Mesenteric fat pad (tissue), 1 donor: ENCODE measurements around the gene FZD8. TPM values are rescaled to one million over a fixed set of nuclear protein-coding genes. Genes with fewer than 3 reads are reported as not detected.
"Not testable (repeated sequence)": the region's sequence is repeated elsewhere in the genome, so short reads cannot be mapped to it uniquely, and the experiment has no call there.

Source experiments
- DNase-seq: peaks from one replicate; pipeline ENCODE4 v3.0.0-alpha.2; 2020; ENCODE audit warnings: low spot score
- long read RNA-seq: library from polyadenylated mRNA; unstranded; transcript quantifications from one replicate; pipeline ENCODE4 v2.0.0, GENCODE V29; 2020
- total RNA-seq: library from RNA; stranded (reverse); fragmentation: NEBNext Ultra II Directional; extraction: Animal tissue kit (Norgen Biotek cat#: 25700); gene quantifications from one replicate; pipeline ENCODE4 v1.2.1, GENCODE V29; 2021
- donor health status: DM: yes; HTN: yes; CAD: no.

The FZD8 gene, protein sequence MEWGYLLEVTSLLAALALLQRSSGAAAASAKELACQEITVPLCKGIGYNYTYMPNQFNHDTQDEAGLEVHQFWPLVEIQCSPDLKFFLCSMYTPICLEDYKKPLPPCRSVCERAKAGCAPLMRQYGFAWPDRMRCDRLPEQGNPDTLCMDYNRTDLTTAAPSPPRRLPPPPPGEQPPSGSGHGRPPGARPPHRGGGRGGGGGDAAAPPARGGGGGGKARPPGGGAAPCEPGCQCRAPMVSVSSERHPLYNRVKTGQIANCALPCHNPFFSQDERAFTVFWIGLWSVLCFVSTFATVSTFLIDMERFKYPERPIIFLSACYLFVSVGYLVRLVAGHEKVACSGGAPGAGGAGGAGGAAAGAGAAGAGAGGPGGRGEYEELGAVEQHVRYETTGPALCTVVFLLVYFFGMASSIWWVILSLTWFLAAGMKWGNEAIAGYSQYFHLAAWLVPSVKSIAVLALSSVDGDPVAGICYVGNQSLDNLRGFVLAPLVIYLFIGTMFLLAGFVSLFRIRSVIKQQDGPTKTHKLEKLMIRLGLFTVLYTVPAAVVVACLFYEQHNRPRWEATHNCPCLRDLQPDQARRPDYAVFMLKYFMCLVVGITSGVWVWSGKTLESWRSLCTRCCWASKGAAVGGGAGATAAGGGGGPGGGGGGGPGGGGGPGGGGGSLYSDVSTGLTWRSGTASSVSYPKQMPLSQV
- 13.0 TPM for total RNA-seq
- long read RNA-seq, full-length matches to known transcripts, result 1 of 1 reads
- long read RNA-seq, partial matches to known transcripts, result 0 of 1 reads
- long read RNA-seq, other reads (novel, unspliced or antisense), result 0 of 1 reads

- peak; percentile 95 for DNase-seq
These were observed at the start of gene FZD8 for GRCh38 chr10:35642035-35642792. TSS of gene FZD8 (minus strand) at chr10:35642296. CDS start at chr10:35641429, 867 bp downstream.

DNA sequence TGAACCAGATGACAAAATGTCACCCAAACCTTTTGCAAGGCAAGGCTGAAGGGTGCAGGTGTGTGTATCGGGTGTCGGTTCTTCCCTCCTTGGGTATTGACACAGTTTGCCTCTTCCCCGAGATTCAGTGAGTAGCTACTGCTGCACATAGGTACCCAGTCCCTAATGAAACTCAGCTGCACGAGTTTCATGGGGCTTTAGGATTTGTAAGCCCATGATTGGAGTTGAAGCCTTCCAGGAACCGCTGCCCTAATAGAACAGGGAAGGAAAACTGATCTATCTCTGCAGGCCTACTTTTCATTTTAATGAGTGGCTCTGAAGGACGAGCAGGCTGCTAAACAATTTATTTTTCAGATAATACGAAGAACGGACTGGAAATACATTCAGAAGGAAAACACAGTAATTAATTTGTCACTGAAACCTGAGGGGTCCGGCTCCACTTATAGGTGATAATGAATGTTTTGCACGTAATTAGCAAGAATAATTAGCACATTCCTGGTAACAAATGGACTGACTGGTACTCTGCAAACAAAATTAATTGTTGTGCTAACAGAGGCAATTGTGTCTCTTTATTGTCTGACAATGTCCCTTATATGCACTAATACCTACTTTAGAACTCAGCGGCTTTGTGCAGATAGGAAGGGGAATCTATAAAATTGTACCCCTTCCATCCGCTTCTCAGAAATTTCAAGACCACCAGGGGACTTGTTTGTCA, 49.6 kb upstream of the FZD8 start:
- no peak for DNase-seq

- DNase-seq, result no peak
These were observed 48.4 kb upstream of the FZD8 start for GRCh38 chr10:35690534-35690933.

- DNase-seq, result not testable (repeated sequence)
These were observed 43.8 kb upstream of the FZD8 start for GRCh38 chr10:35685858-35686257.

- no peak for DNase-seq
These were observed 43.3 kb upstream of the FZD8 start for GRCh38 chr10:35685402-35685801.

DNA sequence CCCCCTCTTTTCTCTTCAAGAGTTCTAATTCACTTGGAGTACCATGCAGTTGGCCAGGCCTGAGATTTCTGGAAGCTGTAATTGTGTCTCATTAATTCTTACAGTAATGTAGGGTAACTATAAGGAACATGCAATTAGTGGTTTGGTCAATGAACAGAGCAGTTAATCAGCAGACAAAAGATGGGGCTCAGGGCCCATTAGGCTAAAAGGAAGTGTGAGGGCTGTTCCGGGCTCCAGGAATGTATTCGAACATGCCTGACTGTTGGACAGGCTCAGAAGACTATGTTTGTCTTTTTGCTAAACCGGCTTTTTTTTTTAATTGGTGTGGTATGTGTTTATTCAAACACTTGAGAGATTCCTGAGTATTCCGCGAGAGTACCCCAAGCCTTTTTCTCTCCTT, 42.5 kb upstream of the FZD8 start:
- DNase-seq, result no peak

- no peak for DNase-seq
These were observed 33.8 kb upstream of the FZD8 start for GRCh38 chr10:35675846-35676245.

- no peak for DNase-seq
These were observed 32.7 kb upstream of the FZD8 start for GRCh38 chr10:35674843-35675242.

DNA sequence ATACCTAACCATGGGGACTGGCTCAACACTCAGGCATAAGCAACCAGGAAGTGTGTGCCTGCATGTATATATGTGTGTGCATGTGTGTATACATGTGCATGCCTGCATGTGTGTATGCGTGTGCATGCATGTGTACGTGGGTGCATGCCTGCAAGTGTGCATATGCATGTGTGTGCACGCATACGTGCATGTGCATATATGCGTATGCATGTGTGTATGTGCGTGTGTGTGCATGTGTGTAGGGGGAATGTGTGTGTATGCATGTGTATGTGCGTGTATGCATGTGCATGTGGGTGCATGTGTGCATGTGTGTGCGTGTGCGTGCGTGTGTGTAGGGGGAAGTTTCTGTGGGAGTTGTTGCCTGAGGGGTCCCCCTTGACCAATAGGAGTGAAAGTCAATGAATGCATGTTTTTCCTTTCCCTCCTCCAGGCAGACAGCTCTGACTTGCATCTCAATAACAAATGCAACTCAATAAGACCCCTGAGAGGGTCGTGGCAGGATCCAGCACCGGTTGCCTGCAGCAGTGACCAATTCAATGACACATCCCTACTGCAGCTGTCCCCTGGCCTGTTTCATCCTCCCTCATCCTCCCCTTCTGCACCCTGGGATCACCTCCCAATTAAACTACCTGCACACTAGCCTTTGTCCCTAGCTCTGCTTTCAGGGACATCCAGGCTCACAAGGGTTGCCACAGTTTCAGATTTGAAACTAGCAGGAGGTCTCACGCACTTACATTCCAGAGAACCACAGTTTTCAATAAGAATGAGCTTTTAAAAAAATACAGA, 27.0 kb upstream of the FZD8 start:
- no peak for DNase-seq

- no peak for DNase-seq
These were observed 25.9 kb upstream of the FZD8 start for GRCh38 chr10:35667971-35668370.

DNA sequence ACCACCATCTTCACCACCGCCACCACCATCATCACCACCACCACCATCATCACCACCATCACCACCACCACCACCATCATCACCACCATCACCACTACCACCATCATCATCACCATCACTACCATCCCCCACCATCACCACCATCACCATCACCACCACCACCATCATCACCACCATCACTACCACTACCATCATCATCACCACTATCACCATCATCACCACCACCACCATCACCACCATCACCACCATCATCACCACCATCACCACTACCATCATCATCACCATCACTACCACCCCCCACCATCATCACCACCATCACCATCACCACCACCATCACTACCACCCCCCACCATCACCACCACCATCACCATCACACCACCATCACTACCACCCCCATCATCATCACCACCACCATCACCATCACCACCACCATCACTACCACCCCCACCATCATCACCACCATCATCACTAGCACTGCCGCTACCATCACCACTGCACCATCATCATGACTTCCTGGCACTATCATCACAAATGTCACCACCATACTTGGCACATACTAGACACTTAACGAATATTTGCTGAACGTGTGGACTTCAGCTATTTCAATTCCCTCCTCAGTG, 25.3 kb upstream of the FZD8 start:
- no peak for DNase-seq

DNA sequence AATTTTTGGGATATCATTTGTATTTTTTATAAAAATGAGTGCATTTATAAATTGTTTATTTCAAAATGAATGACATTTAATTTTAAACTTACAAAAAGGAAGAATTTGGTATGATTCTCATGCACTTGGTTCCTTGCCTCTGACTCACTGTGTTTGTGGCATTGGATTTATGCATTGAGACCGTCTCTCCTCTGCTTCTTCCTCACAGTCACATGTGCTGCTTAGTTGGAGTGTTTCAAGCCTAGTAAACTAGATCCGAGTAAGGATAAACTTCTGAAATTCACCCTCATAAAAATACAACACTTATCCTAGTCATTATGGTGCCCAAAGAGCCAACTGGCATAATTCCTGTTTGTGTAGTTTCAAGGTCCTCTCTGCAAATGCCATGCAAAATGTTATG, 19.1 kb upstream of the FZD8 start:
- DNase-seq, result no peak

GRCh38 chr10:35659456-35659855, 17.4 kb upstream of the FZD8 start:
- DNase-seq, result no peak

DNA sequence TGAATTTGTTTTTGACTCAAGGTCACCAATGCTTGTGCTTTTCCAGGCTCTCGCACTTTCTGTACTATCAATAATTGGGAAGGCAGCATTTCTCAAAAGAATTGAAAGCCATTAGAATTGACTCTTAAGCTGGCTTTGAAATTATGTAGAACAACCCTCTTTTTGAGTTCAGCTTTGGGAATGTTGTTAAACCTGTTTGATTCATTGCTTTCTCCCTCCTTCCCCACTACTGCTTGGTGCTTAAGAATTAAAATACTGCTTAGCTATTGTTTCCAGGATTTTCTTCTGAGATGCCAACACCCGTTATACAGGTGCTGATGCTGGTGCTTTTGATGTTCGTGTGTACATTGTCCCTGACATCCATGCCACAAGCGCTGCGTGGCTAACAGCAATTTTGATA, 15.5 kb upstream of the FZD8 start:
- DNase-seq, result no peak

DNA sequence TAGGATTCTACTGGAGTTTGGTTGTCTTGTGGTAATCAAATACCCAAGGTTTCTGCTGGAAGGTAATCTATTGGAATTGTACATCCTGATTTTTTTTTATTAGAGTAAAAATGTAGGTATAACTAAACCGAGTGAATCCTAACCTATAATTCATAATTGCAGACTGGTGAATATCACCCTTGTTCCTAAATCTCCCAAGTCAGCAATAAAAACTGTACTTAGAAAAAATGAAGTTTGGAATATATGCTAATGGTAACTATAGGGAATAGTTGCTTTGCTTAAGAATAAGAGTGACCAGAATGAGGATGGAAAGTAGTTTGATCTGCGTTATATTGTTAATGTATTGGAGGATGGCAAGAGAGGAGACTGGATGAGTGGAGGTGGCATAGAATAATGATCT, 10.7 kb upstream of the FZD8 start:
- DNase-seq, result no peak

DNA sequence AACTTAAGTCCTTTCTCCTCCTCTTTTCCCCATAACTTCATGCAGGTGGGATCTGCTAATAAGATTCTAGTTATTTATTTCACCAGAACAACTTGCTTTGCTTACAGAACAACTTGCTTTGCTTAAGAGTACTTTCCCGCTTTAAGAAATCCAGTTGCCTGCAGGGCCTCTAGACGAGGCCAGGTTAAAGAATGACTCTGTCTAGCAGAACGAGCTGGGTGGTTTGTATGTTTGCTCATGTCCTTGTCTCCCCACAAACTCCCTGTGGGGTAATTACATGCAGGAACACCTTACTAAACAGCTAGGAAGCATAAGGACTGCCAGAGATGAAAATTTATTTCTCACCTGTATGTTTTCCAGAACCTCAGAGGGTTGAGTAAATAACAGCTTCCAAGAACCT, 8.8 kb upstream of the FZD8 start:
- DNase-seq, result no peak

DNA sequence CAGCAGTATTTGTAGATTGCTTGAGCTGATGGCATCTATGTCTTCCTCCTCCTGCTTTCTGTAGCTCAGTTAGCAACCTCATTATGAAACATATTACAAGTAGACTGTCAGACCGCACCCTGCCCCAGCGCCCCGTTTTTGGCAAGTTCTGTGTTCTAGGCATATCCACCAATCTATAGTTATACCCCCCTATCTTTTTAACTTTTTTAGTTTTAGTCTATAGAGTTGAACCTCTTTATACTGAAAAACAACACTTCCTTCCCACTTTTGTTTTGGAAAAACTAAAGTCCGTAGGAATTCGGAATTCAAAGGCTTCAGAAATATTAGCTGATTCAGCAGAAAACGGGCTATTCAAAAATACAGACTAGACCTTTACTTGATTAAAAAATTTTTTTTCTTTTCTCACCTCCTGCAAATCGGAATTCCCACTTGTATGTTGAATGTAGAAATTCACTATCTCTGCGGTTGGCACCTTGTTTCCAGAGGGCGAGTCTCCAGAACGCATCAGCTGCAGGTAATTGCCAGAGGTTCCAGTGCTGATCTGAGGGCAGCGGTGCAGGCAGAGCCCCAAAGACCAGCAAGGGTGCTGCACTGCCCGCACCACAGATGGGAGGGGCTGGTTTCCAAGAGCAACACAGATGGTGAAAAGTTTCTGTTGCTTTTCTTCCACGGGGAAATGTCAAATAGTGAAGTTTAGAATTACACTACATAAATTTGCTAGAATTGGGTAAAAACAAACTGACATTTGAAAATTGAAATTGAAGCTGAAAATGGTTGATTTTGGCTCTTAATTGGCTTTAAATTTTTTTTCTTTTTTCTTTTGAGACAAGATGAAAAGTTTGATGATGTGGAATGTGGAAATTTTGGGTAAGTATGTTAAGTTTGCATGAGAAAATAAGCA, 2.2 kb upstream of the FZD8 start:
- DNase-seq, result no peak

DNA sequence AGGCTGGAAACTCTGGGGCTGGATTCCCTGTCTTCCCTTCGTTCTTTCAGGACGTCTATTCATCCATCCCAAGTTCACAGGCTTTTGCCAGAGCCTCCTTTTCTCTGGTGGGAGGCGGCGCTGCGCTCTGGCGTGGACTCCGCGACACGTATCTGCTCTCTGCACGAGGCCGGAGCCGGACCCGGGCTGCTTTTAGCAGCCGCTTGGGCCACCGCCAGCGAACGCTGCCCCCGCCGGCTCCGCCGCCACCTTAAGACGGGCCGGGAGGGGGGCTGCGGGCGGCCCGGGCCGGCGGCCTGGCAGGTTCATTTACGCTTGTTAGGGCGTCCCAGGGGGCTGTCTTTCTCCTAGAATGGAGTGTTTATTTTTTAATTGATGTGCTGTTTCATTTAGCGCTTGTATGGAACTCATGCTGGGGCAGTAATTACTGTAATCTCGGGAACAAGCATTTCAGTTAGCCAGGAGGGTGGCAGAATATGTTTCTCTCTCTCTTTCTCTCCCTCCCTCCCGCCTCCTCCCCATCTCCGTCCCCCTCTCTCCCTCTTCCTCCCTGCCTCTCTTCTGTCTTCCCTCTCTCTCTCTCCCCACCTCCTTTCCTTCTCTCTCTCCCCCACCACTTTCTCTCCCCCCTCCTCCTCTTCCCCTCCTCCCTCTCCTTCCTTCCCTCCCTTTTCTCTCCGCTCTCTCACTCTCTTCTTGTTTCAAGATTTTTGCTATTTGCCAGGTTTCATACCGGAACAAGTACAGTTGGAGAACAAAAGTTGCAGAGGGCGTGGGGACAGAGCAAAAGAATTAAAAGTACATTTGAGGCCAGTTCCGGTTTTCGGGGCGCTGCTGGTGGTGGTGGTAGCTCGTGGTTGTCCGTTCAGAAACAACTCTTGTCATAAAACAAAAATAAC, 1.3 kb upstream of the FZD8 start:
- peak; percentile 91 for DNase-seq
